ENCODE results near the gene VIPR2. TPM values are rescaled to one million over a fixed set of nuclear protein-coding genes. Genes with fewer than 3 reads are reported as not detected.
"Not testable (repeated sequence)": the region's sequence is repeated elsewhere in the genome, so short reads cannot be mapped to it uniquely, and the experiment has no call there.

VIPR2 gene
- total RNA-seq, 1 experiment from 2014 or later, result not detected

DNA sequence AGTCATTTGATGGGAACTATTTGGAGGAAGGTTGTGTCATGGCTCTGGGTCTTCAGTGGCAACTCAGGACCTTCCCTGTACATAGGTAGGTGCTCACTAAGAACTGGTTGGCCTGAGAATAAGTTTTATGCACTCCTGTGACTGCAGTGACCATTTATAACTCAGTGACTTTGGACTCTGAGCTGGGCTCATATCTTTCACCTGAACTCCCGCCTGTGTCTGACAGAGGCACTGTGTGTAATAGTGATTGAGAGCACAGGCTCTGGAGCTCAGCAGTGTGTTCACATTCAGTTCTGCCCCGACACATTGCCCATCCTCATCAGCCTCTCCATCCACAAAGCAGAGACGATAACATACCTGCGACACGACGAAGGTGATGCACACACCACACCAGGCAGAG, 34.6 kb upstream of the VIPR2 start:
- Histone ChIP-seq H3K4me2 (no peak overlapping the region), H3K27ac (no peak overlapping the region), H3K4me3 (no peak overlapping the region), H3K27me3 (ENCODE audit: insufficient read depth, low read depth) (peaks cover 56% of the 10 kb centered on the region), H2AFZ (no peak overlapping the region), H3K9me2 (ENCODE audit: insufficient read depth) (no peaks in the 10 kb centered on the region), H4K20me1 (ENCODE audit: insufficient read depth) (no peaks in the 10 kb centered on the region), H3K36me3 (ENCODE audit: low read depth) (no peaks in the 10 kb centered on the region), H3K79me2 (ENCODE audit: low read depth) (no peaks in the 10 kb centered on the region), H3K9me3 (ENCODE audit: insufficient read depth, low read depth) (no peaks in the 10 kb centered on the region; the same call in 1 of the 2 replicates), H3F3A (ENCODE audit: insufficient read depth, low read depth) (no peaks in the 10 kb centered on the region), H3K4me1 (replicated peaks; ENCODE audit: insufficient read depth) (no peaks in the 10 kb centered on the region)
- ChIA-PET CTCF (no interaction called here), POLR2A (ENCODE audit: unreplicated experiment) (no interaction called here)
- intact Hi-C loops (cut with micrococcal nuclease; ENCODE audit: unreplicated experiment), result no loop called here
- TF ChIP-seq CTCF (conservative IDR thresholded peaks at IDR 0.05), result no peak
- TF ChIP-seq EZH2 (IDR thresholded peaks at IDR 0.05; ENCODE audit: low read depth), result no peak
- BruUV-seq (replicated peaks), result no TSS peak
- no peak for DNase-seq

GRCh38 chr7:159177284-159177953, 32.8 kb upstream of the VIPR2 start:
- Histone ChIP-seq H3K4me1 (replicated peaks; ENCODE audit: insufficient read depth) (no peaks in the 10 kb centered on the region), H4K20me1 (ENCODE audit: insufficient read depth) (no peaks in the 10 kb centered on the region), H2AFZ (no peak overlapping the region), H3K9me2 (ENCODE audit: insufficient read depth) (no peaks in the 10 kb centered on the region), H3K9me3 (ENCODE audit: insufficient read depth, low read depth) (no peaks in the 10 kb centered on the region; the same call in 1 of the 2 replicates), H3K36me3 (ENCODE audit: low read depth) (no peaks in the 10 kb centered on the region), H3K4me3 (no peak overlapping the region), H3K27me3 (ENCODE audit: insufficient read depth, low read depth) (peaks cover 74% of the 10 kb centered on the region), H3K27ac (no peak overlapping the region), H3F3A (ENCODE audit: insufficient read depth, low read depth) (no peaks in the 10 kb centered on the region), H3K4me2 (no peak overlapping the region), H3K79me2 (ENCODE audit: low read depth) (no peaks in the 10 kb centered on the region)
- TF ChIP-seq CTCF (conservative IDR thresholded peaks at IDR 0.05) (no peak), EZH2 (IDR thresholded peaks at IDR 0.05; ENCODE audit: low read depth) (no peak)
- ChIA-PET CTCF (no interaction called here), POLR2A (ENCODE audit: unreplicated experiment) (no interaction called here)
- intact Hi-C loops (cut with micrococcal nuclease; ENCODE audit: unreplicated experiment), result no loop called here
- BruUV-seq (replicated peaks), result no TSS peak
- no peak for DNase-seq

GRCh38 chr7:159175792-159176191, 31.1 kb upstream of the VIPR2 start:
- POLR2A ChIA-PET (ENCODE audit: unreplicated experiment), result no interaction called here
- H3F3A ChIP-seq (ENCODE audit: insufficient read depth, low read depth), result no peaks in the 10 kb centered on the region
- no peak overlapping the region for H2AFZ ChIP-seq
- CTCF ChIA-PET, result no interaction called here
- H3K79me2 ChIP-seq (ENCODE audit: low read depth), result no peaks in the 10 kb centered on the region
- no peak overlapping the region for H3K4me2 ChIP-seq
- no peak for DNase-seq
- intact Hi-C loops (cut with micrococcal nuclease; ENCODE audit: unreplicated experiment), result no loop called here
- no peaks in the 10 kb centered on the region; the same call in 1 of the 2 replicates for H3K9me3 ChIP-seq (ENCODE audit: insufficient read depth, low read depth)
- no peak for TF ChIP-seq EZH2 (IDR thresholded peaks at IDR 0.05; ENCODE audit: low read depth)
- no peak for TF ChIP-seq CTCF (conservative IDR thresholded peaks at IDR 0.05)
- H3K27me3 ChIP-seq (ENCODE audit: insufficient read depth, low read depth), result peaks cover 80% of the 10 kb centered on the region
- H3K36me3 ChIP-seq (ENCODE audit: low read depth), result no peaks in the 10 kb centered on the region
- no peak overlapping the region for H3K27ac ChIP-seq
- no peak overlapping the region for H3K4me3 ChIP-seq
- H3K9me2 ChIP-seq (ENCODE audit: insufficient read depth), result no peaks in the 10 kb centered on the region
- H4K20me1 ChIP-seq (ENCODE audit: insufficient read depth), result no peaks in the 10 kb centered on the region
- BruUV-seq (replicated peaks), result no TSS peak
- no peaks in the 10 kb centered on the region for H3K4me1 ChIP-seq (replicated peaks; ENCODE audit: insufficient read depth)

DNA sequence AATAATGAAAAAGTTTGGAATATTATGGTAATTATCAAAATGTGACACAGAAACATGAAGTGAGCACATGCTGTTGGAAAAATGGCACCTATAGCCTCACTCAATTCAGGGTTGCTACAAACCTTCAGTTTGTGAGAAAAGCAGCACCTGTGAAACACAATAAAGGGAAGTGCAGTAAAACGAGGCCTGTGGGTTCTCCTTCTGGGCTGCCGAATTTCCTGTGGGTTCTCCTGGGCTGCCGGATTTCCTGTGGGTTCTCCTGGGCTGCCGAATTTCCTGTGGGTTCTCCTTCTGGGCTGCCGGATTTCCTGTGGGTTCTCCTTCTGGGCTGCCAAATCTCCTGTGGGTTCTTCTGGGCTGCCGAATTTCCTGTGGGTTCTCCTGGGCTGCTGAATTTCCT, 30.4 kb upstream of the VIPR2 start:
- H3K9me2 ChIP-seq (ENCODE audit: insufficient read depth); H3K4me2 ChIP-seq; CTCF ChIA-PET; intact Hi-C loops (cut with micrococcal nuclease; ENCODE audit: unreplicated experiment); H4K20me1 ChIP-seq (ENCODE audit: insufficient read depth); H3K27ac ChIP-seq; DNase-seq; H3K79me2 ChIP-seq (ENCODE audit: low read depth); H3K4me3 ChIP-seq; BruUV-seq (replicated peaks); H3F3A ChIP-seq (ENCODE audit: insufficient read depth, low read depth); H3K4me1 ChIP-seq (replicated peaks; ENCODE audit: insufficient read depth); H3K9me3 ChIP-seq (ENCODE audit: insufficient read depth, low read depth); H3K36me3 ChIP-seq (ENCODE audit: low read depth); POLR2A ChIA-PET (ENCODE audit: unreplicated experiment); H2AFZ ChIP-seq: not testable (repeated sequence)
- H3K27me3 ChIP-seq (ENCODE audit: insufficient read depth, low read depth), result peaks cover 86% of the 10 kb centered on the region
